ENCODE measurements around the gene PSME2.
A peak's percentile ranks its signal among the peaks of the same experiment; 100 is the strongest.

PSME2 gene

GRCh38 chr14:24100982-24101494 is 45.4 kb downstream of the PSME2 start:
- H2BK12ac ChIP-seq (ENCODE audit: low read length): no peak overlapping the region
- WGBS (ENCODE audit: extremely low coverage, insufficient coverage, insufficient read length): no CpG with 5 or more reads among the region's 3 CpGs

DNA sequence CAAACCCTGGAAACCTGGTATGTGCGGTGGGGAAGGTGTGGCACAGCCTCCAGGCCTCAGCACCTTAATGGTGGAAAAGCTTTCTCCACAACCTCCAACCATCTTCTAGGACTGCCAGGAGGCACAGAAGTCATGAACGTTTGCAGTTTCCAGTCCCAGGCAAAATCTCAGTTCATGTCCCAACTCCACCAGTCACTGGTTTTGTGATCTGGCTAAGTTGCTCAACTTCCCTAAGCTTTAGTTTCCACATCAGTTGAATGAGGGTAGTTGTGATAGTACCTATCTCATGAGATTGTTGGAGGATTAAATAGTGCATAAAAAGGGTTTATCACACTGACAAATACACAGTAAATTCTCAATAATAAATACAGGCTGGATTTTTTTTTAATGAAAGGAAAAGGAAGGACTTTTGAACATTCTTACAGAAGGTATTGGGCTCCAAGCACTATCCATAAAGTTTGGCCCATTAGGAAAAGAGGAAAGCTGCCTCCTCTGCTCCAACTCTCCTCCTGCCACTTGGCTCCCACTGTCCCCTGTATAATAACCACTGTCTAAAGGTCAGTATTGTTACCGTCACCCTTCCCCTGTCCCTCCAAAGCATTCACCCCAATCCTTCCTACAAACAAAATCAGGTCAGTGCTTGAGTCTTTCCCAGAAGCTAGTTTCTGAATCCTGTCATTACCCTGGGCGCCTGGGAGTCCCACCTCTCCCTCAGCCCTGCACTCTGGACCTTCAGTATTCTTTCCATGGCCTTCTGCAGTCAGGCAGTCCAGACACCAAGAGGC is 46.0 kb downstream of the PSME2 start:
- Histone ChIP-seq H3K14ac (ENCODE audit: low read length) (no peak overlapping the region), H3K27me3 (ENCODE audit: insufficient read depth, low read length) (no peaks in the 10 kb centered on the region), H2AK5ac (ENCODE audit: low read length) (no peak overlapping the region), H3K27ac (ENCODE audit: low read depth, low read length) (no peak overlapping the region), H2BK12ac (ENCODE audit: low read length) (no peak overlapping the region), H3K4me2 (ENCODE audit: low read length) (no peak overlapping the region), H2BK120ac (ENCODE audit: insufficient read depth, low read length, poor library complexity) (no peak overlapping the region), H3K23ac (ENCODE audit: low read length) (no peak overlapping the region), H2BK5ac (ENCODE audit: low read depth, low read length, poor library complexity) (no peak overlapping the region), H2AFZ (ENCODE audit: insufficient read depth, low read length, poor library complexity) (no peak overlapping the region), H3K79me1 (ENCODE audit: low read length) (no peaks in the 10 kb centered on the region), H4K91ac (ENCODE audit: low read depth, low read length) (no peak overlapping the region), H3K9me3 (ENCODE audit: insufficient read depth, low read depth, low read length) (peaks cover 7% of the 10 kb centered on the region), H3K4me1 (ENCODE audit: control insufficient read depth in 1 of 2, insufficient read depth in 2 of 2, low read length in 2 of 2) (peaks cover 0 to 3% of the 10 kb centered on the region in 2 experiments), H3K18ac (ENCODE audit: low read length) (no peak overlapping the region), H3K9ac (ENCODE audit: low read length) (no peak overlapping the region), H4K12ac (ENCODE audit: low read depth, low read length) (no peak overlapping the region), H3K4me3 (ENCODE audit: low read depth, low read length) (no peak overlapping the region), H4K8ac (ENCODE audit: low read depth, low read length) (no peak overlapping the region), H3K4ac (ENCODE audit: low read depth, low read length) (no peak overlapping the region), H3K36me3 (ENCODE audit: control insufficient read depth in 1 of 2, insufficient read depth in 2 of 2, low read length in 2 of 2) (peaks cover 22 to 29% of the 10 kb centered on the region in 2 experiments), H3K79me2 (ENCODE audit: control insufficient read depth, insufficient read depth, low read length, poor library complexity) (no peaks in the 10 kb centered on the region)
- WGBS (ENCODE audit: extremely low coverage, insufficient coverage, insufficient read length): no CpG with 5 or more reads among the region's 4 CpGs
- no peak for DNase-seq

More at GRCh38 chr14:24100982-24101494, 45.4 kb downstream of the PSME2 start:
- Histone ChIP-seq H4K91ac (ENCODE audit: low read depth, low read length) (no peak overlapping the region), H3K9me3 (ENCODE audit: insufficient read depth, low read depth, low read length) (peaks cover 7% of the 10 kb centered on the region), H3K4me1 (ENCODE audit: control insufficient read depth in 1 of 2, insufficient read depth in 2 of 2, low read length in 2 of 2) (no peaks in the 10 kb centered on the region), H4K12ac (ENCODE audit: low read depth, low read length) (no peak overlapping the region), H3K36me3 (ENCODE audit: control insufficient read depth in 1 of 2, insufficient read depth in 2 of 2, low read length in 2 of 2) (peaks cover 22 to 29% of the 10 kb centered on the region in 2 experiments), H3K18ac (ENCODE audit: low read length) (no peak overlapping the region), H3K27me3 (ENCODE audit: insufficient read depth, low read length) (no peaks in the 10 kb centered on the region), H3K79me2 (ENCODE audit: control insufficient read depth, insufficient read depth, low read length, poor library complexity) (no peaks in the 10 kb centered on the region), H2BK120ac (ENCODE audit: insufficient read depth, low read length, poor library complexity) (no peak overlapping the region), H4K8ac (ENCODE audit: low read depth, low read length) (no peak overlapping the region), H3K23ac (ENCODE audit: low read length) (no peak overlapping the region), H3K9ac (ENCODE audit: low read length) (no peak overlapping the region), H2AFZ (ENCODE audit: insufficient read depth, low read length, poor library complexity) (no peak overlapping the region), H2BK5ac (ENCODE audit: low read depth, low read length, poor library complexity) (no peak overlapping the region), H3K4me2 (ENCODE audit: low read length) (no peak overlapping the region), H3K4ac (ENCODE audit: low read depth, low read length) (no peak overlapping the region), H3K4me3 (ENCODE audit: low read depth, low read length) (no peak overlapping the region), H2AK5ac (ENCODE audit: low read length) (no peak overlapping the region), H3K14ac (ENCODE audit: low read length) (no peak overlapping the region), H3K27ac (ENCODE audit: low read depth, low read length) (no peak overlapping the region), H3K79me1 (ENCODE audit: low read length) (no peaks in the 10 kb centered on the region)
- DNase-seq: no peak

DNA sequence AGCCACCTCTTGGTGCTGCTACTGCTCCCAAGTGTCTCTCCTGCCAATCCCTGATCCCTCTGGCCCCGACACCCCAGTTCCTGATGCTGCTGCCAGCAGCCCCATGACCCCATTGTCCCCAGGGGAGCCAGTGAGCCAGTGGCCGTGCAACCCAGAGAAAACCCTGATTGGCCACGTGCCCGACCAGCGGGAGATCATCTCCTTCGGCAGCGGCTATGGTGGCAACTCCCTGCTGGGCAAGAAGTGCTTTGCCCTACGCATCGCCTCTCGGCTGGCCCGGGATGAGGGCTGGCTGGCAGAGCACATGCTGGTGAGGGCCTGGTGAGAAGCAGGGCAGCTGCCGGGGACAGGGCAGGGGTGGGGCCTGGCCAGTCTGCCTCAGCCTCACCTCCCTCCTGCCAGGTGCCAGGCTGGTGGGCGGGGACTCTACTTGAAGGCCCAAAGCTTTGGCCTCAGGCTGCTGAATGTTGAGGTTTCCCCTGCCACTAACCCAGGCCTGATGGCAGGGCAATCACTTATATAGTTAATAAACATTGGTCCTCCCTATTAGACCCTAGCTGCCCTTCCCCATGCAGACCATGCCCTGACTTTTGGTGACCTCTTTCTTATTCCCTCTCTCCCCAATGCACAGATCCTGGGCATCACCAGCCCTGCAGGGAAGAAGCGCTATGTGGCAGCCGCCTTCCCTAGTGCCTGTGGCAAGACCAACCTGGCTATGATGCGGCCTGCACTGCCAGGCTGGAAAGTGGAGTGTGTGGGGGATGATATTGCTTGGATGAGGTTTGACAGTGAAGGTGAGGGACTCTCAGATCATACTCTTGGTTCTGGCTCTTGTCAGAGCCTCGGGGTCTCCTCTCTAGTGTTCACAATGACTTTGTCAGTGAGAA is 47.2 kb downstream of the PSME2 start:
- H3K36me3 ChIP-seq (ENCODE audit: control insufficient read depth in 1 of 2, insufficient read depth in 2 of 2, low read length in 2 of 2): peaks cover 22 to 29% of the 10 kb centered on the region in 2 experiments
- no CpG with 5 or more reads among the region's 17 CpGs for WGBS (ENCODE audit: extremely low coverage, insufficient coverage, insufficient read length)
- H3K4me2 ChIP-seq (ENCODE audit: low read length): no peak overlapping the region
- no peak overlapping the region for H2BK120ac ChIP-seq (ENCODE audit: insufficient read depth, low read length, poor library complexity)
- no peaks in the 10 kb centered on the region for H3K27me3 ChIP-seq (ENCODE audit: insufficient read depth, low read length)
- no peak overlapping the region for H4K12ac ChIP-seq (ENCODE audit: low read depth, low read length)
- H3K4ac ChIP-seq (ENCODE audit: low read depth, low read length): no peak overlapping the region
- no peak overlapping the region for H2BK5ac ChIP-seq (ENCODE audit: low read depth, low read length, poor library complexity)
- no peak overlapping the region for H3K23ac ChIP-seq (ENCODE audit: low read length)
- H2AFZ ChIP-seq (ENCODE audit: insufficient read depth, low read length, poor library complexity): no peak overlapping the region
- no peak overlapping the region for H4K8ac ChIP-seq (ENCODE audit: low read depth, low read length)
- H2AK5ac ChIP-seq (ENCODE audit: low read length): no peak overlapping the region
- no peak overlapping the region for H2BK12ac ChIP-seq (ENCODE audit: low read length)
- H3K9me3 ChIP-seq (ENCODE audit: insufficient read depth, low read depth, low read length): peaks cover 7% of the 10 kb centered on the region
- no peak for DNase-seq
- no peak overlapping the region for H3K18ac ChIP-seq (ENCODE audit: low read length)
- peaks cover 7% of the 10 kb centered on the region for H3K79me1 ChIP-seq (ENCODE audit: low read length)
- peaks cover 0 to 8% of the 10 kb centered on the region in 2 experiments for H3K4me1 ChIP-seq (ENCODE audit: control insufficient read depth in 1 of 2, insufficient read depth in 2 of 2, low read length in 2 of 2)
- peaks cover 6% of the 10 kb centered on the region for H3K79me2 ChIP-seq (ENCODE audit: control insufficient read depth, insufficient read depth, low read length, poor library complexity)
- H3K9ac ChIP-seq (ENCODE audit: low read length): no peak overlapping the region
- H3K27ac ChIP-seq (ENCODE audit: low read depth, low read length): no peak overlapping the region
- no peak overlapping the region for H3K4me3 ChIP-seq (ENCODE audit: low read depth, low read length)
- H4K91ac ChIP-seq (ENCODE audit: low read depth, low read length): no peak overlapping the region
- H3K14ac ChIP-seq (ENCODE audit: low read length): no peak overlapping the region

- WGBS (ENCODE audit: extremely low coverage, insufficient coverage, insufficient read length): no CpG with 5 or more reads among the region's 16 CpGs
Measured at GRCh38 chr14:24098229-24098926, 48.0 kb downstream of the PSME2 start.

More at GRCh38 chr14:24098229-24098926, 48.0 kb downstream of the PSME2 start:
- no peak overlapping the region for H3K18ac ChIP-seq (ENCODE audit: low read length)
- H4K8ac ChIP-seq (ENCODE audit: low read depth, low read length): no peak overlapping the region
- H3K27me3 ChIP-seq (ENCODE audit: insufficient read depth, low read length): no peaks in the 10 kb centered on the region
- no peak overlapping the region for H2BK120ac ChIP-seq (ENCODE audit: insufficient read depth, low read length, poor library complexity)
- H4K12ac ChIP-seq (ENCODE audit: low read depth, low read length): peak overlapping the region; percentile 26
- peaks cover 11% of the 10 kb centered on the region for H3K79me1 ChIP-seq (ENCODE audit: low read length)
- H4K91ac ChIP-seq (ENCODE audit: low read depth, low read length): no peak overlapping the region
- H3K36me3 ChIP-seq (ENCODE audit: control insufficient read depth in 1 of 2, insufficient read depth in 2 of 2, low read length in 2 of 2): peaks cover 18 to 25% of the 10 kb centered on the region in 2 experiments
- H3K14ac ChIP-seq (ENCODE audit: low read length): no peak overlapping the region
- peaks cover 6% of the 10 kb centered on the region for H3K79me2 ChIP-seq (ENCODE audit: control insufficient read depth, insufficient read depth, low read length, poor library complexity)
- DNase-seq: no peak
- H3K9ac ChIP-seq (ENCODE audit: low read length): no peak overlapping the region
- no peak overlapping the region for H3K4ac ChIP-seq (ENCODE audit: low read depth, low read length)
- H2BK12ac ChIP-seq (ENCODE audit: low read length): no peak overlapping the region
- no peak overlapping the region for H2BK5ac ChIP-seq (ENCODE audit: low read depth, low read length, poor library complexity)
- H3K9me3 ChIP-seq (ENCODE audit: insufficient read depth, low read depth, low read length): peaks cover 3% of the 10 kb centered on the region
- no peak overlapping the region for H3K27ac ChIP-seq (ENCODE audit: low read depth, low read length)
- H2AK5ac ChIP-seq (ENCODE audit: low read length): no peak overlapping the region
- peaks cover 0 to 14% of the 10 kb centered on the region in 2 experiments for H3K4me1 ChIP-seq (ENCODE audit: control insufficient read depth in 1 of 2, insufficient read depth in 2 of 2, low read length in 2 of 2)
- H3K4me2 ChIP-seq (ENCODE audit: low read length): no peak overlapping the region
- H3K4me3 ChIP-seq (ENCODE audit: low read depth, low read length): no peak overlapping the region
- no peak overlapping the region for H3K23ac ChIP-seq (ENCODE audit: low read length)
- no peak overlapping the region for H2AFZ ChIP-seq (ENCODE audit: insufficient read depth, low read length, poor library complexity)

All from trophoblast cell (in vitro differentiated cells and primary cell).